Activated effector memory CD4-positive, alpha-beta T cell treated with anti-CD3 and anti-CD28 coated beads, Interleukin-2, amount 50 U/mL, for 16 hours (primary cell): ENCODE data around the gene SEMA3D.

Source experiments
- DNase-seq: peaks from one replicate; pipeline ENCODE4 v3.0.0-alpha.2; 2020

The SEMA3D gene

GRCh38 chr7:84971360-84971759 lies 215.5 kb downstream of the SEMA3D start:
- DNase-seq = no peak

- DNase-seq = no peak
These were observed 216.2 kb downstream of the SEMA3D start for GRCh38 chr7:84970670-84971069.

GRCh38 chr7:84953234-84953633 lies 233.6 kb downstream of the SEMA3D start:
- DNase-seq = no peak

- no peak for DNase-seq
These were observed 236.0 kb downstream of the SEMA3D start for GRCh38 chr7:84950836-84951235.

GRCh38 chr7:84949501-84949900 lies 237.4 kb downstream of the SEMA3D start:
- DNase-seq = no peak

- DNase-seq = no peak
These were observed 237.8 kb downstream of the SEMA3D start for GRCh38 chr7:84949067-84949466.

- no peak for DNase-seq
These were observed 238.2 kb downstream of the SEMA3D start for GRCh38 chr7:84948634-84949033.

GRCh38 chr7:84946549-84946948 lies 240.3 kb downstream of the SEMA3D start:
- no peak for DNase-seq
